ENCODE measurements around the gene RNF157. TPM values are rescaled to one million over a fixed set of nuclear protein-coding genes. Genes with fewer than 3 reads are reported as not detected.

Gene RNF157
- total RNA-seq, 4 donors from 2014 or later, result 32.5 to 164 (median 54.8) TPM

GRCh38 chr17:76275382-76276068 lies 35.2 kb upstream of the RNF157 start:
- no peak overlapping the region for H3K27ac ChIP-seq
- H3K4me3 ChIP-seq, result no peak overlapping the region
- peaks cover 17 to 32% (median 27%) of the 10 kb centered on the region in 4 donors for H3K4me1 ChIP-seq
- in situ Hi-C loops (cut with MboI; ENCODE audit: low pct_ligation_motif_present in 1 of 4, low pct_unique_long_range_greater_than_20kb in 1 of 4, low sequenced_read_pairs in 3 of 4) (loop anchor here in 3 of 4 donors (25.0 kb wide), 2 partner anchors 88 to 263 kb away; partner anchors contain the start of gene CDK3 (in 2 of the 3)), intact Hi-C loops (cut with DNase I; ENCODE audit: low total_unique reads) (loop anchor here (5.0 kb wide), 1 partner anchor 153 kb away; no protein-coding TSS in a partner anchor)
- DNase-seq, result no peak
- WGBS, 2 donors (ENCODE audit: low coverage in 1 of 2), result 88 to 94% methylated on average over 3 to 19 of the region's 22 CpGs
- no peaks in the 10 kb centered on the region for H3K27me3 ChIP-seq
- H3K36me3 ChIP-seq, result peaks cover 0 to 3% (median 0%) of the 10 kb centered on the region in 4 donors
- TF ChIP-seq CTCF (IDR thresholded peaks at IDR 0.05) (no peak), EP300 (IDR thresholded peaks at IDR 0.05; ENCODE audit: low read depth) (no peak), POLR2A (IDR thresholded peaks at IDR 0.05) (no peak), POLR2AphosphoS5 (IDR thresholded peaks at IDR 0.05) (no peak)
- H3K9me3 ChIP-seq, result no peaks in the 10 kb centered on the region

- in situ Hi-C loops (cut with MboI; ENCODE audit: low pct_ligation_motif_present in 1 of 4, low pct_unique_long_range_greater_than_20kb in 1 of 4, low sequenced_read_pairs in 3 of 4), result no loop called here
- H3K36me3 ChIP-seq, result peaks cover 0 to 14% (median 0%) of the 10 kb centered on the region in 4 donors
Measured at GRCh38 chr17:76274112-76274956, 34.0 kb upstream of the RNF157 start.

GRCh38 chr17:76273445-76274111 lies 33.3 kb upstream of the RNF157 start:
- peaks cover 0 to 14% (median 0%) of the 10 kb centered on the region in 4 donors for H3K36me3 ChIP-seq
- peak overlapping the region in 1 of 4 donors; percentile 98 for H3K27ac ChIP-seq
- no peaks in the 10 kb centered on the region for H3K9me3 ChIP-seq
- 75% methylated on average over 22 of the region's 26 CpGs; no CpG with 5 or more reads in 1 of the 2 donors for WGBS, 2 donors (ENCODE audit: low coverage in 1 of 2)
- DNase-seq, result no peak
- no peaks in the 10 kb centered on the region for H3K27me3 ChIP-seq
- in situ Hi-C loops (cut with MboI; ENCODE audit: low pct_ligation_motif_present in 1 of 4, low pct_unique_long_range_greater_than_20kb in 1 of 4, low sequenced_read_pairs in 3 of 4), result no loop called here
- H3K4me3 ChIP-seq, result no peak overlapping the region
- intact Hi-C loops (cut with DNase I; ENCODE audit: low total_unique reads), result loop anchor here (5.0 kb wide), 1 partner anchor 91 kb away; no protein-coding TSS in a partner anchor
- no peak for TF ChIP-seq POLR2A (IDR thresholded peaks at IDR 0.05)
- no peak for TF ChIP-seq EP300 (IDR thresholded peaks at IDR 0.05; ENCODE audit: low read depth)
- TF ChIP-seq POLR2AphosphoS5 (IDR thresholded peaks at IDR 0.05), result no peak
- TF ChIP-seq CTCF (IDR thresholded peaks at IDR 0.05), result no peak
- H3K4me1 ChIP-seq, result peaks cover 28 to 46% (median 43%) of the 10 kb centered on the region in 4 donors

More at GRCh38 chr17:76274112-76274956, 34.0 kb upstream of the RNF157 start:
- no peak for DNase-seq
- intact Hi-C loops (cut with DNase I; ENCODE audit: low total_unique reads), result loop anchor here (5.0 kb wide), 1 partner anchor 92 kb away; no protein-coding TSS in a partner anchor
- WGBS, 2 donors (ENCODE audit: low coverage in 1 of 2), result 75% methylated on average over 21 of the region's 21 CpGs; no CpG with 5 or more reads in 1 of the 2 donors
- no peak overlapping the region for H3K27ac ChIP-seq
- H3K4me1 ChIP-seq, result peaks cover 22 to 42% (median 37%) of the 10 kb centered on the region in 4 donors
- TF ChIP-seq POLR2A (IDR thresholded peaks at IDR 0.05) (no peak), CTCF (IDR thresholded peaks at IDR 0.05) (no peak), POLR2AphosphoS5 (IDR thresholded peaks at IDR 0.05) (no peak), EP300 (IDR thresholded peaks at IDR 0.05; ENCODE audit: low read depth) (no peak)
- H3K4me3 ChIP-seq, result no peak overlapping the region
- H3K27me3 ChIP-seq, result no peaks in the 10 kb centered on the region
- no peaks in the 10 kb centered on the region for H3K9me3 ChIP-seq

All from transverse colon (tissue), 4 donors.